H1 (cell line): ENCODE measurements around the gene GNAI1. TPM values are rescaled to one million over a fixed set of nuclear protein-coding genes. Genes with fewer than 3 reads are reported as not detected.

Experiments used
- CHD7 ChIP-seq: fragments of 300-600 bp; sonication (generic); IDR thresholded peaks from 2 replicates; pipeline ENCODE4 v1.7.1; 2012; ENCODE audit warnings: low read length, moderate library complexity, mild to moderate bottlenecking, inconsistent platforms; ENCODE audit not compliant: insufficient replicate concordance
- polyA plus RNA-seq, 7 experiments: library from polyadenylated mRNA; depleted of rRNA in 3 of 7; stranded (reverse) in 5 of 7; unstranded in 2 of 7; fragments of >200 nt in 5 of 7; fragments of 200-250 nt in 2 of 7; gene quantifications; 1 replicate in 5 of 7; 2 replicates in 1 of 7; 4 replicates in 1 of 7; pipeline versions ENCODE4 v1.2.1 to v1.2.3, GENCODE V29; 2011 to 2013; ENCODE audit warnings: missing spikeins in 2 of 7, mixed read lengths in 2 of 7
- total RNA-seq: library from RNA; stranded (reverse); fragmentation: NEBNext Ultra II Directional; extraction: Animal tissue kit (Norgen Biotek cat#: 25700); gene quantifications from 2 replicates; pipeline ENCODE4 v1.2.1, GENCODE V29; 2021

Gene GNAI1
- total and polyA plus RNA-seq, 2 of the 8 experiments (the other 6 are each of a cell fraction or from before 2014, with no cell fraction given), result 8.0 to 29.5 TPM

- TF ChIP-seq CHD7, result peak; percentile 71
- TF ChIP-seq, all 59 proteins: peak for 4
Measured at GRCh38 chr7:80182630-80183276, 48.1 kb downstream of the GNAI1 start (continued).
